ENCODE results near the gene GRPEL1. TPM values are rescaled to one million over a fixed set of nuclear protein-coding genes. Genes with fewer than 3 reads are reported as not detected.

GRPEL1 gene
- total RNA-seq, 2 donors from 2014 or later: 18.5 to 25.5 TPM

DNA sequence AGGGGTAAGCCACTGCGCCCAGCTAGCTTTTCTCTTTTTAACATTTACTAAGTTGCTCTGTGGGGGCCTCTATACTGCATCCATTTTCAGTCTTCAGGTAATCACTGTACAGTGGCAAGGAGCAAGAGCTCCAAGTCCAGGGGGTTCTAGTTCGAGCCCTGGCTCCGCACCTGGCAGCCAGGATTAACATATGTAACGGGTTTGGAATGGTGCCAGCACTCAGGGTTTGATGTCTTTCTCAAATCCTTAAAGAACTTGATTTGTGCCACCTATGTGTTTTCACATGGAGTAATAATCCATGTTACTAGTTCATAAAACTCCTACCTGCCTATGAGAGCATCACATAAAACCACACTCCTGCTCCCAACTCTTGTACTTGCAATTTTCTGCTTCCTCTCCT lies 4.5 kb downstream of the GRPEL1 start:
- no peak overlapping the region for H3K27ac ChIP-seq (ENCODE audit: low read depth, low read length)
- no peaks in the 10 kb centered on the region for H3K4me1 ChIP-seq (ENCODE audit: control insufficient read depth, insufficient read depth, low read length)
- peaks cover 41% of the 10 kb centered on the region for H3K36me3 Mint-ChIP-seq (ENCODE audit: low read depth)
- H3K9me3 ChIP-seq (ENCODE audit: control insufficient read depth, low read length): no peaks in the 10 kb centered on the region
- peaks cover 5% of the 10 kb centered on the region for H3K4me1 Mint-ChIP-seq
- no peaks in the 10 kb centered on the region for H3K9me3 Mint-ChIP-seq
- no peaks in the 10 kb centered on the region for H3K27me3 Mint-ChIP-seq (ENCODE audit: insufficient read depth)
- no peak overlapping the region for H3K4me3 ChIP-seq (ENCODE audit: low read length)
- WGBS, 2 experiments (ENCODE audit: insufficient coverage in 1 of 2, insufficient read length in 1 of 2): 92 to 97% methylated on average over 3 to 4 of the region's 4 CpGs
- no peaks in the 10 kb centered on the region for H3K27me3 ChIP-seq (ENCODE audit: control insufficient read depth, insufficient read depth, low read length, poor library complexity, severe bottlenecking)
- peaks cover 65% of the 10 kb centered on the region for H3K36me3 ChIP-seq (ENCODE audit: control insufficient read depth, insufficient read depth, low read length)
- no peak overlapping the region for H3K27ac Mint-ChIP-seq
- DNase-seq: no peak
- TF ChIP-seq, protein P1, sequence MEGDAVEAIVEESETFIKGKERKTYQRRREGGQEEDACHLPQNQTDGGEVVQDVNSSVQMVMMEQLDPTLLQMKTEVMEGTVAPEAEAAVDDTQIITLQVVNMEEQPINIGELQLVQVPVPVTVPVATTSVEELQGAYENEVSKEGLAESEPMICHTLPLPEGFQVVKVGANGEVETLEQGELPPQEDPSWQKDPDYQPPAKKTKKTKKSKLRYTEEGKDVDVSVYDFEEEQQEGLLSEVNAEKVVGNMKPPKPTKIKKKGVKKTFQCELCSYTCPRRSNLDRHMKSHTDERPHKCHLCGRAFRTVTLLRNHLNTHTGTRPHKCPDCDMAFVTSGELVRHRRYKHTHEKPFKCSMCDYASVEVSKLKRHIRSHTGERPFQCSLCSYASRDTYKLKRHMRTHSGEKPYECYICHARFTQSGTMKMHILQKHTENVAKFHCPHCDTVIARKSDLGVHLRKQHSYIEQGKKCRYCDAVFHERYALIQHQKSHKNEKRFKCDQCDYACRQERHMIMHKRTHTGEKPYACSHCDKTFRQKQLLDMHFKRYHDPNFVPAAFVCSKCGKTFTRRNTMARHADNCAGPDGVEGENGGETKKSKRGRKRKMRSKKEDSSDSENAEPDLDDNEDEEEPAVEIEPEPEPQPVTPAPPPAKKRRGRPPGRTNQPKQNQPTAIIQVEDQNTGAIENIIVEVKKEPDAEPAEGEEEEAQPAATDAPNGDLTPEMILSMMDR (conservative IDR thresholded peaks at IDR 0.05): no peak
- no peak overlapping the region for H3K9ac ChIP-seq (ENCODE audit: extremely low read depth, low read length, poor library complexity, severe bottlenecking)
- H3K4me3 Mint-ChIP-seq: no peak overlapping the region

DNA sequence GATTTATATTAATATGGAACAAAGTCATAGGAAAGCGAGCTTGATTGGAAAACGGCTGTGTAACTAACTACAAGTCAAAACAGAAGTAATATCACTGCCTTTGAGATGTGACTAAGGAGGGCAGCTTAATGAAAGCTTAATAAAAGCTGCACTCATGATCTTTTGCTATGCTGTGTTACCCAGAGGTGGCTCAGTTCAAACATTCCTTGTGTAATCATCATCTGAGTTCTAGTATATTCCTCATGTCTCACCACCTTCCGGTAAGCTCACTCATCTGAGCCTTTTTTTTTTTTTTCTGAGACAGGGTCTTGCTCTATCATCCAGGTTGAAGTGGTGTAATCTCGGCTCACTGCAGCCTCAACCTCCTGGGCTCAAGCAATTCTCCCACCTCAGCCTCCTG lies 5.0 kb downstream of the GRPEL1 start:
- Mint-ChIP-seq H3K4me3 (no peak overlapping the region), H3K9me3 (no peaks in the 10 kb centered on the region), H3K4me1 (peaks cover 5% of the 10 kb centered on the region), H3K27ac (no peak overlapping the region), H3K36me3 (ENCODE audit: low read depth) (peaks cover 42% of the 10 kb centered on the region), H3K27me3 (ENCODE audit: insufficient read depth) (no peaks in the 10 kb centered on the region)
- Histone ChIP-seq H3K27ac (ENCODE audit: low read depth, low read length) (no peak overlapping the region), H3K4me3 (ENCODE audit: low read length) (no peak overlapping the region), H3K27me3 (ENCODE audit: control insufficient read depth, insufficient read depth, low read length, poor library complexity, severe bottlenecking) (no peaks in the 10 kb centered on the region), H3K9ac (ENCODE audit: extremely low read depth, low read length, poor library complexity, severe bottlenecking) (no peak overlapping the region), H3K9me3 (ENCODE audit: control insufficient read depth, low read length) (no peaks in the 10 kb centered on the region), H3K36me3 (ENCODE audit: control insufficient read depth, insufficient read depth, low read length) (peaks cover 67% of the 10 kb centered on the region), H3K4me1 (ENCODE audit: control insufficient read depth, insufficient read depth, low read length) (no peaks in the 10 kb centered on the region)
- no peak for DNase-seq
- WGBS, 2 experiments (ENCODE audit: insufficient coverage in 1 of 2, insufficient read length in 1 of 2): 93 to 94% methylated on average over 3 to 4 of the region's 4 CpGs
- TF ChIP-seq, protein P1 (conservative IDR thresholded peaks at IDR 0.05): no peak

DNA sequence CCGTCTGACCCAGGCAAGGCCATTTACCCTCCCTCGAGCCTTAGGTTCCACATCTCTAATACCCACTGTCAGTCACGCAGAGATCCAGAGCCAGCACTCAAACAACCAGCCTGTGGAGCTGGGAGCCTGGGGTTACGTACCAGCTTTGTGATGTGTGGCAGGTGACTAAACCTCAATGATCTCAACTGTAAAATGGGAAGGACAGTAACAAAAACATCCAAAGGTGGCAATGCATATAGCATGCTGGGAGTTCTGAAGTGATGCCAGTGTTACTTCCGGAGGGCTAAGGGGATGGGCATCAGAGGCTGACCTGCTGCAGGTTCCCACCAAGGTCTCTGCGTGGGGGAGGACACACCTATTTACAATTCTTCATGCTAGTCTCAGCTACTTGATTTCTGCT lies 6.0 kb downstream of the GRPEL1 start:
- no peak overlapping the region for H3K27ac Mint-ChIP-seq
- no peak overlapping the region for H3K9ac ChIP-seq (ENCODE audit: extremely low read depth, low read length, poor library complexity, severe bottlenecking)
- no peaks in the 10 kb centered on the region for H3K27me3 ChIP-seq (ENCODE audit: control insufficient read depth, insufficient read depth, low read length, poor library complexity, severe bottlenecking)
- peaks cover 45% of the 10 kb centered on the region for H3K36me3 Mint-ChIP-seq (ENCODE audit: low read depth)
- H3K4me3 Mint-ChIP-seq: no peak overlapping the region
- WGBS, 2 experiments (ENCODE audit: insufficient coverage in 1 of 2, insufficient read length in 1 of 2): 95 to 100% methylated on average over 2 to 6 of the region's 6 CpGs
- no peaks in the 10 kb centered on the region for H3K9me3 Mint-ChIP-seq
- no peak for DNase-seq
- peaks cover under 1% of the 10 kb centered on the region for H3K4me1 Mint-ChIP-seq
- TF ChIP-seq, protein P1 (conservative IDR thresholded peaks at IDR 0.05): no peak
- H3K4me1 ChIP-seq (ENCODE audit: control insufficient read depth, insufficient read depth, low read length): no peaks in the 10 kb centered on the region
- no peaks in the 10 kb centered on the region for H3K9me3 ChIP-seq (ENCODE audit: control insufficient read depth, low read length)
- no peak overlapping the region for H3K27ac ChIP-seq (ENCODE audit: low read depth, low read length)
- no peaks in the 10 kb centered on the region for H3K27me3 Mint-ChIP-seq (ENCODE audit: insufficient read depth)
- H3K36me3 ChIP-seq (ENCODE audit: control insufficient read depth, insufficient read depth, low read length): peaks cover 72% of the 10 kb centered on the region
- H3K4me3 ChIP-seq (ENCODE audit: low read length): no peak overlapping the region

All from endodermal cell (in vitro differentiated cells).